Sigmoid colon (tissue), 3 donors: ENCODE measurements around the gene KIF3B.

Source experiments
- POLR2A ChIP-seq, 2 donors: fragments of 450-650 bp; IDR thresholded peaks; one replicate each; pipeline ENCODE4 v1.6.1; 2016; ENCODE audit warnings: antibody characterized with exemption in 2 of 2, mild to moderate bottlenecking in 2 of 2, moderate library complexity in 2 of 2
- TF ChIP-seq, protein P1 (sequence below), 4 experiments: fragments of 450-650 bp in 3 of 4; fragments of 200-600 bp in 1 of 4; IDR thresholded peaks; one replicate each; pipeline ENCODE4 v1.5.1; 2016 to 2019; ENCODE audit warnings: antibody characterized with exemption in 4 of 4, mild to moderate bottlenecking in 3 of 4, moderate library complexity in 2 of 4

DNA sequence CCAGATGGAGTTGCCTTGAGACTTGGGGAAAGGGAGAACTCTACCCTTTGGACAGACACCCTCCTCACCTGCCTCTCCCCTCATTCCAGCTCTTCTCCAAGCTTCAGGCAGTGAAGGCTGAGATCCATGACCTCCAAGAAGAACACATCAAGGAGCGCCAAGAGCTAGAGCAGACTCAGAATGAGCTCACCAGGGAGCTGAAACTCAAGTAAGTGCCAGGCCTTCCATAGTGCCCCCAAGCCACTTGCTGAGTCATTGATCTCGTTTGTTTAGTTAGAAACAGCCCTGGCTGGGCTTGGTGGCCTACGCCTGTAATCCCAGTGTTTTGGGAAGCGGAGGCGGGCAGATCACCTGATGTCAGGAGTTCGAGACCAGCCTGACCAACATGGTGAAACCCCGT, 39.2 kb downstream of the KIF3B start:
- TF ChIP-seq, protein P1, sequence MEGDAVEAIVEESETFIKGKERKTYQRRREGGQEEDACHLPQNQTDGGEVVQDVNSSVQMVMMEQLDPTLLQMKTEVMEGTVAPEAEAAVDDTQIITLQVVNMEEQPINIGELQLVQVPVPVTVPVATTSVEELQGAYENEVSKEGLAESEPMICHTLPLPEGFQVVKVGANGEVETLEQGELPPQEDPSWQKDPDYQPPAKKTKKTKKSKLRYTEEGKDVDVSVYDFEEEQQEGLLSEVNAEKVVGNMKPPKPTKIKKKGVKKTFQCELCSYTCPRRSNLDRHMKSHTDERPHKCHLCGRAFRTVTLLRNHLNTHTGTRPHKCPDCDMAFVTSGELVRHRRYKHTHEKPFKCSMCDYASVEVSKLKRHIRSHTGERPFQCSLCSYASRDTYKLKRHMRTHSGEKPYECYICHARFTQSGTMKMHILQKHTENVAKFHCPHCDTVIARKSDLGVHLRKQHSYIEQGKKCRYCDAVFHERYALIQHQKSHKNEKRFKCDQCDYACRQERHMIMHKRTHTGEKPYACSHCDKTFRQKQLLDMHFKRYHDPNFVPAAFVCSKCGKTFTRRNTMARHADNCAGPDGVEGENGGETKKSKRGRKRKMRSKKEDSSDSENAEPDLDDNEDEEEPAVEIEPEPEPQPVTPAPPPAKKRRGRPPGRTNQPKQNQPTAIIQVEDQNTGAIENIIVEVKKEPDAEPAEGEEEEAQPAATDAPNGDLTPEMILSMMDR (IDR thresholded peaks at IDR 0.05) = no peak
- TF ChIP-seq POLR2A (IDR thresholded peaks at IDR 0.05) = no peak
